GM12892 (cell line): ENCODE measurements around the gene ASCL4.

ENCODE experiments used
- DNase-seq: peaks from one replicate; pipeline ENCODE4 v3.0.0; 2011; ENCODE audit not compliant: insufficient read length
- FAIRE-seq: peaks from 2 replicates; lab custom pipeline; 2011; peaks lifted over from hg19 to GRCh38; lab: Jason Lieb, UNC
- POLR2A ChIP-seq: IDR thresholded peaks from 2 replicates; pipeline ENCODE4 v1.6.1; 2011; ENCODE audit warnings: low read depth, low read length, control low read depth
- POLR2AphosphoS5 ChIP-seq: IDR thresholded peaks from 2 replicates; pipeline ENCODE4 v1.6.1; 2011; ENCODE audit warnings: low read depth, low read length, control low read depth
- TAF1 ChIP-seq: IDR thresholded peaks from 2 replicates; pipeline ENCODE4 v1.6.1; 2011; ENCODE audit warnings: low read depth, mild to moderate bottlenecking, control low read depth, low read length, borderline replicate concordance

Gene ASCL4

DNA sequence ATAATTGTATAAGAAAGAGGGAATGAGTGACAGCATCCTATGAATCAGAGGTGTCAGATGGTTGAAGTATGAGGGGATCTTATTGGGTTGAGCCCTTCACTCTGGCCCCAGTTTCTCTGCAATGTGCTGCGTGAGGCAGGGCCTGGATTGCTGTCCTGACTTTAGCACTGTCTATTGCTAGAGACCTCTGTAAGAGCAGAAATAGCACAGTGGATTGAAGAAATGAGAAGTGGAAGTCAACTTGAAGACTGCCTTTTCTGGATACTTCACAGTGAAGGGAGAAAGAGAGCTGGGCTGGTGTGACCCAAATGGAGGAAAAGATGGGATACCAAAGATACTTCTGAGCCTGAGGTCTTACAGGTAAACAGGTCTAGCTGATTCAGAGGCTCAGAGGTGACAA, 5.8 kb downstream of the ASCL4 start:
- DNase-seq (no peak), FAIRE-seq (peak; percentile 38)
- TF ChIP-seq POLR2A, result no peak
- no peak for TF ChIP-seq TAF1
- TF ChIP-seq POLR2AphosphoS5, result no peak

DNA sequence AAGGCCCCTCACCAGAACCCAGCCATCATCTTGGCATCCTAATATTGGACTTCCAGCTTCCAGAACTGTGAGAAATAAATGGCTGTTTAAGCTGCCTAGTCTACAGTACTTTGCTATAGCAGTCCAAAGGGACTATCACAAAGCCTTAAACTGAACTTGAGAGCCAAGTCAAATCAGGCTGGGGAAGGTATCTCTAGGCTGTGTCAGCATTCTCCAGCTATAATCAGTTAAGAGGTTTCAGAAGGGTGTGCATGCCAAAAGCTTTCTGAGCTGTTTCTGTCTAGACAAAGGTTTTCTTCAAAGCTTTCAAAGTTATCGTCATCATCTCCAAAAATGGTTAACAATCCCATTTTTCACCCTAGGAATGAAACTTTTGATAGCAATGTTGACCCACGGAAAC, 7.6 kb downstream of the ASCL4 start:
- no peak for DNase-seq
- TF ChIP-seq TAF1 (no peak), POLR2A (no peak), POLR2AphosphoS5 (no peak)
- FAIRE-seq, result no peak

DNA sequence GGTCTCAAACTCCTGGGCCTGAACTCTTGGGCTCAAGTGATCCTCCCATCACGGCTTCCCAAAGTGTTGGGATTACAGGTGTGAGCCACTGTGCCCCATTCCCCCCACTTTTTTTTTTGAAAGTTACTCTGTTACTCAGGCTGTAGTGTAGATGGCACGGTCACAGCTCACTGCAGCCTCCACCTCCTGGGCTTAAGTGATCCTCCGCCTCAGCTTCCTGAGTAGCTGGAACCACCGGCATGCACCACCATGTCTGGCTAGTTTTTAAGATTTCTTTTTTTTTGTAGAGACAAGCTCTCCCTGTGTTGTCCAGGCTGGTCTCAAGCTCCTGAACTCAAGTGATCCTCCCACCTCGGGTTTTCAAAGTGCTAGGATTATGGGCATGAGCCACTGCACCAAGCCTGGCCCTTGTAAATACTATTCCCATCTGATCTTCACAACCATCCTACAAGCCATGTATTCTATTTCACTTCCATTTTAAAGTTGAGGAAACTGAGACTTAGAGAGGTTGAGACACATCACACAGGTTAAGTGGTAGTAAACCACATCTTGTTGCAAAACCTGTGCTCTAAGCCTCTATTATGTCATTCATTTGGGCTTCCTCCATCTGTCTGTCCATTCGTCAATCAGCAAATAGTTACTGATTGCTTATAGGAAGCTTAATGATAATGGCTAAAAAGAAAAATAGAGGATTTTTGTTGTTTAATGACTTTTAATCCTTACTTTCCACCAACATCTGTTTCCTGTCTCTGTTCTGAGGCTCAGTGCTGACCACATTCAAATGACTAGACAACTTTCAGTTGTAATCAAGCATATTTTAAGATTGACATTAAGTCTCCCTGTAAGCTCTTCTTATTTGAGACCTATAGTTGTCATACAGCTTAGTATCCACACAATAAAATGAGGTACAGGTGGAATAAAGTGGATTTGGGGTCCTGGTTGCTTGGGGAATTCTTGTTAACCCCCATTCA, 9.2 kb downstream of the ASCL4 start:
- FAIRE-seq, result peak; percentile 89

DNA sequence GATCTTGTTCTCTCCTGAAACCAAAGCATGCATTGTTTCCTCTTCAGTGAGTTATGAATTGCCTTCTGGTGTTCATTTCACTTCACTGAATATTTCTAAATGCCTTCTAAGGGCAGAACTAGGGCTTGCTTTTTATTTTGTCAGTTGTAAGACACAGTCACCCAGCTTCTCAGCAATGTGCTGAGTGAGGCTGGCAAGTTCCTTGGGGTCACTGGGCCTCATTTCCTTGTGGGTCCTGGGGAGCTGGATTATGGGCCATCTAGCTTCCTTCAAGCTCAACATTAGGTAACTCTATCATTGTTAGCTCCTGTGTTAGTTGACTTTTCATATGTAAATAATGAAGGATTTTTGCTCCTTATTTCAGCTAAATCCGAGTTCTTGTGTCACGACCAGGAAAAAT, 13.8 kb downstream of the ASCL4 start:
- FAIRE-seq (no peak), DNase-seq (no peak)
- TF ChIP-seq POLR2A (no peak), POLR2AphosphoS5 (no peak), TAF1 (no peak)

More for the DNA sequence above, 9.2 kb downstream of the ASCL4 start:
- TF ChIP-seq POLR2A, result no peak
- TF ChIP-seq TAF1, result no peak
- TF ChIP-seq POLR2AphosphoS5, result no peak
- DNase-seq, result no peak

DNA sequence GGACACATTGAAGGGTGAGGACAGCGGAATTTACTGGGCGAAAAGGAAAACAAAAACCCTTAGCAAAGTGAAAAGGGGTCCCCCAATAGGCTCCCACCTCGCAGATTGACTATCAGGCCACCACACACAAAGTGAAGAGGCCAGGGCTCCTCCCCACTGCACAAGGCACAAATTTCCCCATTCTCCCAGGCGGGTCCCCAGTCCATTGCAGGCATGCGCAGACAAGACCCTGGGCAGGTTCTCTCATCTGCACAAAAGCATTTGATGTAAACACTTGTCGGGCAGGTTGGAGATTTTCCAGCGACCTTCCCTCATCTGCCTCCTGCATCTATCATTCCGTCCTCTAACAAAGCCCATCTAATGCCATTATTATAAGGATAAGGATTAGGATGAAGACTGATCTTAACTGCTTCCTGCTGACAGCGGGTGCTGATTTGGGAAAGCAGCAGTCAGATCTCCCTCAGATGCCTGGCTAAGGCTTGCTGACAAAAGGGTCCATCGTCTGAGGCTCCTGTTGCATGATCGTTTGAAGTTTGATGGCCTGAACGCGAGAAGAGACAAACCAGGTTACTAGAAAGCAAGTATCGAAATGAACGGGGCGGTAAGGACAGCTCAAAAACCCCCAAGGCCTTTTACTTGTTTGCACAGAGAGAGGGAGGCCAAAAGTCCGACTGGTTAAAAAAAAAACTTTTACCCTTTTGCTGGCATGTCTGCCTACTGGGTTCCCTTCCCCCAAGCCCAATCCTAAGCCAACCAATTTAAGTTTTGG, 14.4 kb downstream of the ASCL4 start:
- FAIRE-seq, result no peak

DNA sequence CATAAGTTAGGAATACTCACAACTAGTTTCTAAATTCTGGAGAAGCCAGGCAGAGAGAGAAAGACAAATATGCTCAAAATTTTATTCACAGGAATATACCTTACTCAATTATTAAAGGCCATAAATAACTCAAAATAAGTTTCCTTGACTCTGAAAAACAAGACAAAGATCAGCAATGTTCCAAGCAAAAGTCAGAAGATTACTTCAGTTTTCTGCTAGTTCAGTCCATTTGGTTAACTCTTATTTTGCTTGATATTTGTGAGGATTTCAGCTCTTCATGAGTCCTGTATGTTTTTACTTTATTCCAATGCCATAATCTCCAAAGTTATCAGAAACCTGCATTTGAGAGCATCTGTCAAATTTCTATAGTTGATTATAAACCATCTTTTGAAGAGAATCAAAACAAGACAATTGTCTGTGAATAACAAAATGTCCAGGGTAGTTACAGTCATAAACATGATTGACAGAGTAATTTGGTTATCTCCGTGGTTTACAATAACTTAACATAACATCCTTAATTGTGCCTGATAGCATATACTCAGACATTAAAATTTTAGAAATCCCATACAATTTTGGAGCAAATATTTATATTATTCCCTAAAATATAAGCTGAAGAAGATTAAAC, 17.1 kb downstream of the ASCL4 start:
- DNase-seq, result no peak
- TF ChIP-seq TAF1, result no peak
- no peak for TF ChIP-seq POLR2A
- TF ChIP-seq POLR2AphosphoS5, result no peak
- no peak for FAIRE-seq

More for the DNA sequence above, 14.4 kb downstream of the ASCL4 start:
- TF ChIP-seq POLR2AphosphoS5, result no peak
- no peak for TF ChIP-seq TAF1
- TF ChIP-seq POLR2A, result no peak
- no peak for DNase-seq

DNA sequence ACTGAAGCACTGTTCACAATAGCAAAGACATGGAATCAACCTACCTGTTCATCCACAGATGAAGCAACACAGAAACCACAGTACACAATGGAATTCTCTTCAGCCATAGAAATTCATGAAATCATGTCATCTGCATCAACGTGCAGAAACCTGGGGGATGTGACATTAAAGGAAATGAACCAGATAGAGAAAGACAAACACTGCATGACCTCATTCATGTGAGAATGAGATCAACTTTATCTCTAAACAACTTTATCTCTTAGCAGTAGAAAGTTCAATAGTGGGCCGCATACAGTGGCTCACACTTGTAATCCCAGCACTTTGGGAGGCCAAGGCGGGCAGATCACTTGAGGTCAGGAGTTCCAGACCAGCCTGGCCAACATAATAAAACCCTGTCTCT, 19.9 kb downstream of the ASCL4 start:
- TF ChIP-seq POLR2A, result no peak
- no peak for TF ChIP-seq TAF1
- TF ChIP-seq POLR2AphosphoS5, result no peak
- DNase-seq (no peak), FAIRE-seq (no peak)

DNA sequence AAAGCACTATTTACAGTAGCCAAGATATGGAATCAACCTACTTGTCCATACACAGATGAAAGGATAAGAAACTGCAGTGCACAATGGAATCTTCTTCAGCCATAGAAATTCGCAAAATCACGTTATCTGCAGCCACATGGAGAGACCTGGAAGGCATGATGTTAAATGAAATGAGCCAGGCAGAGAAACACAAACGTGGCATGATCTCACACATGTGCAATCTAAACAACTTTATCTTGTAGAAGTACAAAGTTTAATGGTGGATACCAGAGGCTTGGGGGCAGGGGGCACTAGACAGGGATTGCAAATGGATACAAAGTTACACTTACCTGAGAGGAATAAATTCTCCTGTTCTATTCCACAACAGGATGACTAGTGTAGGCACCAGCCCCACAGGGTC, 24.1 kb downstream of the ASCL4 start:
- FAIRE-seq (no peak), DNase-seq (no peak)
- TF ChIP-seq POLR2AphosphoS5 (no peak), POLR2A (no peak)

DNA sequence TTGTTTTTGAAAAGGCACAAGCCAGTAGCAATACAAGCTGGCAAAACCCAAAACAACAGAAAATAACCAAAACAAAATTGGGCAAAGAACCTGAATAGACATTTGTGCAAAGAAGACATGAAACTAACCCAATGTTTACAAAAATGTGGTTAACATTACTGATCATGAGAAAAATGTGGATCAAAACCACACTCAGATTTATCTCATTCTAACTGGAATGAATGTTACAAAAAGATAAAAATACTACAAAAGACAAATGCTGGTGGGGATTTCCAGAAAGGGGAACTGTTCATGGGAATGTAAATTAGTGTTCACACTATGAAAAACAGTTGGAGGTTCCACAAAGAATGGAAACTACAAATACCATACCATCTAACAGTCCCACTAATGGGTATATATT, 26.6 kb downstream of the ASCL4 start:
- DNase-seq (no peak), FAIRE-seq (no peak)
- TF ChIP-seq POLR2AphosphoS5, result no peak
- no peak for TF ChIP-seq TAF1

DNA sequence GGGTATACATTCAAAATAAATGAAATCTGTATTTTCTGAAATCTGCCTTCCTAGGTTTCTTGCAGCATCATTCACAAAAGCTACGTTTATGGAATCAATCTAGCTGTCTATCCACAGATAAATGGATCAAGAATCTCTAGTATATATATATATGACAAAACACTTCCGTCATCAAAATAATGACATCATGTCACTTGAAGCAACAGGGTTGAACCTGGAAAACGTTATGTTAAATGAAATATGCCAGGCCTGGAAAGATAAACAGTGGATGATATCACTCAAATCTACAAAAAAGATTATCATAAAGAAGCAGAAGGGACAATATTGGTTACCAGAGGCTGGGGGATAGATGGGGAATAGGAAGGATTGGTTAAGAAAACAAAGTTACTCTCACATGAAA, 28.6 kb downstream of the ASCL4 start:
- DNase-seq, result no peak
- no peak for TF ChIP-seq POLR2AphosphoS5
- TF ChIP-seq POLR2A, result no peak
- TF ChIP-seq TAF1, result no peak
- no peak for FAIRE-seq

DNA sequence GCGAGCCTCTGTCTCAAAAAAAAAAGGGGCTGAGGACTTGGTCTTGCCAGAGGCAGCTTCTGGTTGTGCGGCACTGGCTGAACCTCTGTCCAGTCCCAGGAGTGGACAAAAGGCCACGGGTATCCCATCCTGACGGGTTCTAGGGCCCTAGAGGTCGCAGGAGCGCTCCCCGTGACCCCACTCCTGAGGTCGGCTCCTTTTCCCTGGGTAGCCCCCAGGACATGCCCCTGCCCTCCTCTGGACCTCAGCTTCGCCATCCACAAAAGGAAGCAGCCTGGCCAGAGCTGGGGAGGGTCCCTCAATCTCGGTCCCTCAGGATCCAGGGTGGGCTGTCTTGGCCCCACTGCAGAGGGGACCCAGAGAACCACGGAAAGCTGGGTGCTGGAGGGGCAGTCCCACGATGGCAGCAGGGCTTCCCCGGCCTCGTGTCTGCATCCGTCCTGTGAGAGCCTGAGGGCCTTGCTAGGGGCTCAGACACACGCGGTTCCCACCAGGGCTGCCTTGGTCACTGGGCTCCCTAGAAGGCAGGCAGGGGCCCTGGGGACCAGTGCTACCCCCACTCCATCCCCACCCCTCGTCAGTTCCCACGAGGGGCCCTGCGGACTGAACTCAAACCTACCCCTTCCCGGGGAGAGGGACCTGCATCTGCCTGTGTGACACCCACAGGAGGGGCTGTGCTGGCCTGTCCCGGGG, 31.1 kb downstream of the ASCL4 start:
- TF ChIP-seq POLR2AphosphoS5, result no peak
- no peak for TF ChIP-seq POLR2A
- TF ChIP-seq TAF1, result no peak
- no peak for FAIRE-seq

More for the DNA sequence above, 31.1 kb downstream of the ASCL4 start:
- no peak for DNase-seq
